Stimulated activated naive B cell treated with anti-CD40 and anti-IgM and Interleukin-4, amounts not matched to agents 10 μg/mL and 1 μg/mL and 100 μg/mL, for 72 hours (primary cell): ENCODE data around the gene WRAP53.

Experiments used
- ATAC-seq, 2 donors: fragments of 150-1000 bp; cut with Tn5 transposase; replicated peaks; 2 replicates each; pipeline ENCODE4 v1.10.0; 2021; ENCODE audit warnings: moderate library complexity in 1 of 2
- DNase-seq: peaks from one replicate; pipeline ENCODE4 v3.0.0; 2021
- H3K27ac Mint-ChIP-seq: one replicate; pipeline ENCODE4 v1.8.0; 2022; ENCODE audit warnings: mild to moderate bottlenecking, mixed read lengths
- H3K27me3 Mint-ChIP-seq, 2 donors: one replicate each; pipeline ENCODE4 v1.8.0; 2022; ENCODE audit warnings: mixed read lengths in 2 of 2
- H3K36me3 Mint-ChIP-seq, 2 donors: one replicate each; pipeline ENCODE4 v1.8.0; 2022; ENCODE audit warnings: mixed read lengths in 2 of 2, mild to moderate bottlenecking in 1 of 2
- H3K4me1 Mint-ChIP-seq, 2 donors: one replicate each; pipeline ENCODE4 v1.8.0; 2022; ENCODE audit warnings: mixed read lengths in 2 of 2, mild to moderate bottlenecking in 1 of 2
- H3K4me3 Mint-ChIP-seq, 2 donors: one replicate each; pipeline ENCODE4 v1.8.0; 2022; ENCODE audit warnings: mild to moderate bottlenecking in 2 of 2, mixed read lengths in 2 of 2, moderate library complexity in 1 of 2
- H3K9me3 Mint-ChIP-seq, 2 donors: one replicate each; pipeline ENCODE4 v1.8.0; 2022; ENCODE audit warnings: mixed read lengths in 2 of 2, mild to moderate bottlenecking in 1 of 2

WRAP53 gene

GRCh38 chr17:7710301-7710700, 22.0 kb downstream of the WRAP53 start:
- no peak overlapping the region for H3K4me3 Mint-ChIP-seq
- no peaks in the 10 kb centered on the region for H3K9me3 Mint-ChIP-seq

GRCh38 chr17:7711051-7711755, 22.9 kb downstream of the WRAP53 start:
- no peak overlapping the region for H3K4me3 Mint-ChIP-seq
- peaks cover 8 to 12% of the 10 kb centered on the region in 2 donors for H3K4me1 Mint-ChIP-seq
- peaks cover 76 to 91% of the 10 kb centered on the region in 2 donors for H3K27me3 Mint-ChIP-seq
- no peaks in the 10 kb centered on the region for H3K36me3 Mint-ChIP-seq
- ATAC-seq (peak; percentile 47 to 55), DNase-seq (no peak)
- H3K9me3 Mint-ChIP-seq: no peaks in the 10 kb centered on the region
- H3K27ac Mint-ChIP-seq: no peak overlapping the region

More at GRCh38 chr17:7710301-7710700, 22.0 kb downstream of the WRAP53 start:
- Mint-ChIP-seq H3K27me3 (peaks cover 75 to 91% of the 10 kb centered on the region in 2 donors), H3K4me1 (peaks cover 13 to 20% of the 10 kb centered on the region in 2 donors), H3K36me3 (no peaks in the 10 kb centered on the region), H3K27ac (no peak overlapping the region)
- DNase-seq (no peak), ATAC-seq (no peak)

GRCh38 chr17:7712111-7712771, 24.0 kb downstream of the WRAP53 start:
- Mint-ChIP-seq H3K4me3 (no peak overlapping the region), H3K4me1 (peaks cover 11 to 20% of the 10 kb centered on the region in 2 donors), H3K27ac (no peak overlapping the region), H3K36me3 (no peaks in the 10 kb centered on the region), H3K9me3 (no peaks in the 10 kb centered on the region), H3K27me3 (peaks cover 77 to 91% of the 10 kb centered on the region in 2 donors)
- ATAC-seq: no peak
- no peak for DNase-seq

GRCh38 chr17:7713782-7714181, 25.5 kb downstream of the WRAP53 start:
- no peak for ATAC-seq
- Mint-ChIP-seq H3K4me3 (no peak overlapping the region), H3K4me1 (peaks cover 18 to 33% of the 10 kb centered on the region in 2 donors), H3K36me3 (no peaks in the 10 kb centered on the region), H3K9me3 (no peaks in the 10 kb centered on the region), H3K27ac (no peak overlapping the region), H3K27me3 (peaks cover 81 to 94% of the 10 kb centered on the region in 2 donors)
- no peak for DNase-seq

- Mint-ChIP-seq H3K27ac (no peak overlapping the region), H3K36me3 (no peaks in the 10 kb centered on the region), H3K4me1 (peaks cover 17 to 33% of the 10 kb centered on the region in 2 donors), H3K9me3 (no peaks in the 10 kb centered on the region), H3K27me3 (peaks cover 86 to 99% of the 10 kb centered on the region in 2 donors), H3K4me3 (no peak overlapping the region)
- ATAC-seq (no peak), DNase-seq (no peak)
These were observed 26.7 kb downstream of the WRAP53 start for GRCh38 chr17:7714721-7715594.

- Mint-ChIP-seq H3K27me3 (peaks cover 84 to 97% of the 10 kb centered on the region in 2 donors), H3K4me3 (peak overlapping the region; percentile 2 to 87), H3K4me1 (peaks cover 13 to 23% of the 10 kb centered on the region in 2 donors), H3K27ac (no peak overlapping the region), H3K36me3 (no peaks in the 10 kb centered on the region), H3K9me3 (no peaks in the 10 kb centered on the region)
- DNase-seq (no peak), ATAC-seq (no peak)
These were observed 27.9 kb downstream of the WRAP53 start for GRCh38 chr17:7715936-7716886.

- H3K27me3 Mint-ChIP-seq: peaks cover 84 to 96% of the 10 kb centered on the region in 2 donors
- DNase-seq (peak; percentile 56), ATAC-seq (peak; percentile 79 to 86)
- no peaks in the 10 kb centered on the region for H3K36me3 Mint-ChIP-seq
- peaks cover 13 to 23% of the 10 kb centered on the region in 2 donors for H3K4me1 Mint-ChIP-seq
- peak within 1 kb of the TSS; percentile 87 to 90 for H3K4me3 Mint-ChIP-seq
- no peaks in the 10 kb centered on the region for H3K9me3 Mint-ChIP-seq
- H3K27ac Mint-ChIP-seq: peak within 1 kb of the TSS; percentile 10
These were observed 28.9 kb downstream of the WRAP53 start, which contains the start of gene DNAH2 for GRCh38 chr17:7716901-7717755. Gene DNAH2 (plus strand): TSS chr17:7717744. CDS start chr17:7719735, 1,991 bp downstream.

GRCh38 chr17:7717756-7718350, 29.6 kb downstream of the WRAP53 start:
- H3K27ac Mint-ChIP-seq: no peak overlapping the region

GRCh38 chr17:7719661-7720060, 31.4 kb downstream of the WRAP53 start:
- ATAC-seq (no peak), DNase-seq (no peak)
- Mint-ChIP-seq H3K27me3 (peaks cover 79 to 88% of the 10 kb centered on the region in 2 donors), H3K4me3 (no peak overlapping the region), H3K4me1 (peaks cover 13 to 23% of the 10 kb centered on the region in 2 donors), H3K27ac (no peak overlapping the region), H3K9me3 (no peaks in the 10 kb centered on the region), H3K36me3 (no peaks in the 10 kb centered on the region)

More at GRCh38 chr17:7717756-7718350, 29.6 kb downstream of the WRAP53 start:
- ATAC-seq: peak; percentile 68 to 70
- Mint-ChIP-seq H3K9me3 (no peaks in the 10 kb centered on the region), H3K4me3 (peak overlapping the region; percentile 87 to 90), H3K4me1 (peaks cover 13 to 23% of the 10 kb centered on the region in 2 donors), H3K36me3 (no peaks in the 10 kb centered on the region), H3K27me3 (peaks cover 82 to 94% of the 10 kb centered on the region in 2 donors)
- DNase-seq: no peak

GRCh38 chr17:7720125-7720524, 31.8 kb downstream of the WRAP53 start:
- Mint-ChIP-seq H3K27me3 (peaks cover 77 to 83% of the 10 kb centered on the region in 2 donors), H3K4me3 (no peak overlapping the region), H3K36me3 (no peaks in the 10 kb centered on the region), H3K9me3 (no peaks in the 10 kb centered on the region), H3K27ac (no peak overlapping the region), H3K4me1 (peaks cover 13 to 23% of the 10 kb centered on the region in 2 donors)
- DNase-seq (no peak), ATAC-seq (no peak)

GRCh38 chr17:7721612-7722011, 33.3 kb downstream of the WRAP53 start:
- no peaks in the 10 kb centered on the region for H3K9me3 Mint-ChIP-seq
- peaks cover 10 to 19% of the 10 kb centered on the region in 2 donors for H3K4me1 Mint-ChIP-seq
- no peaks in the 10 kb centered on the region for H3K36me3 Mint-ChIP-seq
- ATAC-seq (no peak), DNase-seq (no peak)
- H3K4me3 Mint-ChIP-seq: no peak overlapping the region
- H3K27ac Mint-ChIP-seq: no peak overlapping the region
- peaks cover 65 to 72% of the 10 kb centered on the region in 2 donors for H3K27me3 Mint-ChIP-seq

- Mint-ChIP-seq H3K36me3 (no peaks in the 10 kb centered on the region), H3K27me3 (peaks cover 16 to 17% of the 10 kb centered on the region in 2 donors), H3K4me1 (peaks cover 5 to 13% of the 10 kb centered on the region in 2 donors), H3K4me3 (no peak overlapping the region), H3K27ac (no peak overlapping the region), H3K9me3 (no peaks in the 10 kb centered on the region)
- DNase-seq (no peak), ATAC-seq (no peak)
These were observed 39.6 kb downstream of the WRAP53 start for GRCh38 chr17:7727886-7728285.
